Thoracic aorta (tissue), 2 donors: ENCODE data around the gene CLDN9. TPM values are rescaled to one million over a fixed set of nuclear protein-coding genes. Genes with fewer than 3 reads are reported as not detected.

Source experiments
- ATAC-seq: fragments of 150-250 bp; one replicate; pipeline ENCODE4 v1.8.0; 2017; ENCODE audit warnings: low read depth; ENCODE audit not compliant: insufficient number of reproducible peaks, low FRiP score
- DNase-seq: peaks from one replicate; pipeline ENCODE4 v3.0.0-alpha.2; 2020; ENCODE audit warnings: low spot score
- H3K27ac ChIP-seq, 2 donors: fragments of 200-600 bp; sonication (generic); 1 replicate in 1 of 2; 2 replicates in 1 of 2; pipeline ENCODE4 v1.5.1; 2016; ENCODE audit warnings: mild to moderate bottlenecking in 2 of 2, moderate library complexity in 2 of 2
- H3K27me3 ChIP-seq: fragments of 200-600 bp; sonication (generic); replicated peaks from 2 replicates; pipeline ENCODE4 v1.6.0; 2016; ENCODE audit warnings: mild to moderate bottlenecking; ENCODE audit not compliant: insufficient read depth
- H3K36me3 ChIP-seq: fragments of 200-600 bp; sonication (generic); one replicate; pipeline ENCODE4 v1.5.1; 2016
- H3K4me1 ChIP-seq, 2 donors: fragments of 200-600 bp; sonication (generic); 1 replicate in 1 of 2; 2 replicates in 1 of 2; pipeline versions ENCODE4 v1.5.1 to v1.6.0; 2016; ENCODE audit warnings: low read depth in 2 of 2, mild to moderate bottlenecking in 1 of 2; ENCODE audit not compliant: control insufficient read depth in 1 of 2
- H3K4me3 ChIP-seq: fragments of 200-600 bp; sonication (generic); 2 replicates; pipeline ENCODE4 v1.5.1; 2016; ENCODE audit warnings: mild to moderate bottlenecking
- H3K9me3 ChIP-seq: fragments of 200-600 bp; sonication (generic); 2 replicates; pipeline ENCODE4 v1.5.1; 2016
- CTCF ChIP-seq: fragments of 200-600 bp; sonication (generic); IDR thresholded peaks from one replicate; pipeline ENCODE4 v1.5.1; 2019; ENCODE audit warnings: antibody characterized with exemption
- total RNA-seq, 2 donors: library from RNA; depleted of rRNA; stranded (reverse); fragments of >200 nt; gene quantifications; one replicate each; pipeline versions ENCODE4 v1.1.0 to v1.2.3, GENCODE V29; 2016

CLDN9 gene
- total RNA-seq, 2 donors from 2014 or later: 1.5 TPM; not detected in 1

DNA sequence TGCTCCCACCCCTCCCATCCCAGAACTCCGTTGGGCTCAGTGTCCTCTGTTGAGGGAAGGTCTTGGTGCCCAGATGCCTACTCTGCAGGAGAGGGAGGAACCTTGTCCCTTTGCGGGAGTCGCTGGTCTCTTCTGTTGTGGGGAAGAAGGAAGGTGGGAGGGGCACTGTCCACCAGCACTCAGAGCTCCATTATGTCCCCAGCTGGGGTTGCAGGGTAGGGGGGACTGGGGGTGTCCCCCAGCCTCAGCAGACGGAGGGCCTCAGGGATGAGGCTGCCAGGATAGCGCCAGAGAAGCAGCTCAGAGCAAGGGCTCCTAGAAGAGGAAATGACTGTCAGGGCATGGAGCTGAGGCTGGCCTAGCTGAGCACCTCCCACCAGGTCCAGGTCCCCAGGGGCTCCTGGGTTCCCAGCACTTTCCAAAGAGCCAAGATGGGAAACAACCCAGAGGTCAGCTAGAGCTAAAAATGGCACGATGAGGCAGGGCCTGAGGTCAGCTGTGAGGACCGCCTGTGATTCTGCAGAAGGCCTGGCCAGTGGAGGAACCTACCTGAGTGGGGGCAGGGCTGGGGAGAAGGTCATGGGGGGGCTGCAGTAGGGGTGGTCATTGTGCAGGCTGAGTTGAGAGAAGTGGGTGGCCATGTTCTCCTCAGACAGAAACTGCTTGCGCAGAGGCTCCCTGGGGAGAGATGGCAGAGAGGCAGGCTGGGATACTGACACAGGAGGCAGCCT is 10.1 kb downstream of the CLDN9 start:
- DNase-seq (peak; percentile 45), ATAC-seq (peak; percentile 3)
- Histone ChIP-seq H3K27ac (peak overlapping the region; percentile 94 to 100), H3K4me3 (peak overlapping the region; percentile 98), H3K4me1 (peaks cover 0 to 39% of the 10 kb centered on the region in 2 donors), H3K27me3 (no peaks in the 10 kb centered on the region), H3K9me3 (no peaks in the 10 kb centered on the region), H3K36me3 (peaks cover 12% of the 10 kb centered on the region)
- no peak for TF ChIP-seq CTCF

GRCh38 chr16:3023415-3023668 is 10.6 kb downstream of the CLDN9 start:
- H3K4me1 ChIP-seq: peaks cover 0 to 39% of the 10 kb centered on the region in 2 donors
- ATAC-seq (no peak), DNase-seq (peak; percentile 48)

GRCh38 chr16:3023669-3024478 is 11.2 kb downstream of the CLDN9 start, which contains the start of the genes HCFC1R1 and THOC6:
TSS of gene HCFC1R1 (minus strand) at chr16:3023942. CDS start at chr16:3023941, 1 bp downstream.
TSS of gene THOC6 (plus strand) at chr16:3024035. CDS start at chr16:3024327, 292 bp downstream.
- peaks cover 12% of the 10 kb centered on the region for H3K36me3 ChIP-seq
- H3K4me1 ChIP-seq: peaks cover 0 to 39% of the 10 kb centered on the region in 2 donors
- H3K4me3 ChIP-seq: peak within 1 kb of the TSS; percentile 98
- ATAC-seq: peak; percentile 32
- TF ChIP-seq CTCF: no peak
- peak; percentile 92 for DNase-seq
- H3K27ac ChIP-seq: peak within 1 kb of the TSS; percentile 94 to 100
- no peaks in the 10 kb centered on the region for H3K27me3 ChIP-seq
- no peaks in the 10 kb centered on the region for H3K9me3 ChIP-seq

More at GRCh38 chr16:3023415-3023668, 10.6 kb downstream of the CLDN9 start:
- TF ChIP-seq CTCF: no peak
- Histone ChIP-seq H3K4me3 (peak overlapping the region; percentile 98), H3K27me3 (no peaks in the 10 kb centered on the region), H3K9me3 (no peaks in the 10 kb centered on the region), H3K27ac (peak overlapping the region; percentile 94 to 100), H3K36me3 (peaks cover 12% of the 10 kb centered on the region)

- Histone ChIP-seq H3K4me1 (peaks cover 0 to 46% of the 10 kb centered on the region in 2 donors), H3K36me3 (peaks cover 12% of the 10 kb centered on the region), H3K9me3 (no peaks in the 10 kb centered on the region), H3K27ac (no peak overlapping the region), H3K4me3 (no peak overlapping the region), H3K27me3 (peaks cover 4% of the 10 kb centered on the region)
- DNase-seq: no peak
- no peak for TF ChIP-seq CTCF
- no peak for ATAC-seq
Measured at GRCh38 chr16:3025032-3026002, 12.6 kb downstream of the CLDN9 start.
